Astrocyte of the cerebellum (primary cell): ENCODE measurements around the gene GALNT17.

Experiments
- DNase-seq: peaks from one replicate; pipeline ENCODE4 v3.0.0-alpha.2; 2011; ENCODE audit warnings: low read depth
- H3K4me3 ChIP-seq: 2 replicates; pipeline ENCODE4 v1.5.1; 2011; ENCODE audit warnings: mild to moderate bottlenecking, low read depth, low read length, moderate library complexity
- CTCF ChIP-seq: IDR thresholded peaks from 2 replicates; pipeline ENCODE4 v1.5.1; 2012; ENCODE audit warnings: low read length, low read depth, moderate library complexity, mild to moderate bottlenecking; ENCODE audit errors: missing control alignments
- in situ Hi-C: cut with HindIII; loops from 2 replicates; pipeline ENCODE4 v1.10.0; 2017; ENCODE audit warnings: low sequenced_read_pairs

Gene GALNT17

GRCh38 chr7:71271203-71271602 lies 139.3 kb downstream of the GALNT17 start:
- H3K4me3 ChIP-seq, result no peak overlapping the region
- in situ Hi-C loops, result no loop called here
- no peak for TF ChIP-seq CTCF
- DNase-seq, result no peak

GRCh38 chr7:71272509-71273490 lies 140.9 kb downstream of the GALNT17 start:
- no peak for TF ChIP-seq CTCF
- no peak overlapping the region for H3K4me3 ChIP-seq
- in situ Hi-C loops, result no loop called here
- no peak for DNase-seq

- no peak for DNase-seq
- in situ Hi-C loops, result no loop called here
- no peak for TF ChIP-seq CTCF
- no peak overlapping the region for H3K4me3 ChIP-seq
These were observed 146.3 kb downstream of the GALNT17 start for GRCh38 chr7:71278257-71278656.

GRCh38 chr7:71281261-71281660 lies 149.3 kb downstream of the GALNT17 start:
- DNase-seq, result no peak
- TF ChIP-seq CTCF, result no peak
- in situ Hi-C loops, result no loop called here

GRCh38 chr7:71283802-71284201 lies 151.9 kb downstream of the GALNT17 start:
- in situ Hi-C loops, result no loop called here
- no peak for TF ChIP-seq CTCF
- no peak for DNase-seq
- H3K4me3 ChIP-seq, result no peak overlapping the region

More at GRCh38 chr7:71281261-71281660, 149.3 kb downstream of the GALNT17 start:
- H3K4me3 ChIP-seq, result no peak overlapping the region

GRCh38 chr7:71285571-71286145 lies 153.7 kb downstream of the GALNT17 start:
- in situ Hi-C loops, result no loop called here
- no peak for TF ChIP-seq CTCF
- DNase-seq, result no peak
- no peak overlapping the region for H3K4me3 ChIP-seq
